HCT116 (cell line): ENCODE results near the gene SGPP2. TPM values are rescaled to one million over a fixed set of nuclear protein-coding genes. Genes with fewer than 3 reads are reported as not detected.

Experiments used
- ATAC-seq: fragments of 200-7000 bp; cut with Tn5 transposase; 2 replicates; pipeline ENCODE4 v1.9.1; 2020; ENCODE audit warnings: mild to moderate bottlenecking, moderate library complexity
- BruUV-seq: library from RNA; stranded (reverse); fragments of 400-500 nt; replicated peaks from 2 replicates; lab custom pipeline; 2021; lab: Mats Ljungman, UMichigan
- CTCF ChIA-PET: fragments of 300-600 bp; sonication (Branson Sonifier 250); formaldehyde crosslinking; loops from one replicate; lab custom pipeline; 2021; ENCODE audit warnings: antibody characterized with exemption; lab: Charles Lee
- POLR2A ChIA-PET: fragments of 300-600, 350-600 bp; sonication (Branson Sonifier 250); formaldehyde crosslinking; loops from one replicate; lab custom pipeline; 2021; ENCODE audit warnings: antibody characterized with exemption; lab: Charles Lee
- RAD21 ChIA-PET, 2 experiments: fragments of 300-600 bp; sonication (Branson Sonifier 250); formaldehyde crosslinking; loops; one replicate each; lab custom pipeline; 2023; ENCODE audit warnings: low total read pairs in 2 of 2; ENCODE audit not compliant: uncharacterized antibody in 2 of 2, unreplicated experiment in 2 of 2, low non-redundant PET in 1 of 2; lab: Charles Lee
- DNase-seq: peaks from one replicate; pipeline ENCODE4 v3.0.0-alpha.2; 2010; ENCODE audit warnings: low read depth, low spot score
- H2AFZ ChIP-seq: fragments of 200-600 bp; shearing (Covaris generic), sonication (generic); 2 replicates; pipeline ENCODE4 v1.6.1; 2017; ENCODE audit warnings: low read depth, mixed run types, mixed read lengths, antibody characterized with exemption, low read length; ENCODE audit not compliant: poor library complexity, severe bottlenecking
- H3K27ac ChIP-seq: 2 replicates; pipeline ENCODE4 v1.5.1; 2012; ENCODE audit warnings: low read depth, low read length
- H3K27me3 ChIP-seq: fragments of 200-600 bp; sonication (generic); 2 replicates; pipeline ENCODE4 v1.6.1; 2016; ENCODE audit warnings: mixed run types, low read length, mixed read lengths; ENCODE audit not compliant: insufficient read depth
- H3K36me3 ChIP-seq, 2 experiments: fragments of 200-500 bp in 1 of 2; fragments of 200-600 bp in 1 of 2; sonication (Bioruptor generic) in 1 of 2; sonication (generic) in 1 of 2; 2 replicates each; pipeline versions ENCODE4 v1.5.1 to v1.6.1; 2014 to 2016; ENCODE audit warnings: low read length in 2 of 2, inconsistent platforms in 1 of 2, mixed read lengths in 1 of 2, mixed run types in 1 of 2; ENCODE audit not compliant: insufficient read depth in 2 of 2, control insufficient read depth in 1 of 2
- H3K4me1 ChIP-seq, 2 experiments: fragments of 200-600 bp in 1 of 2; sonication (generic) in 1 of 2; 2 replicates each; pipeline versions ENCODE4 v1.5.1 to v1.6.1; 2012 to 2017; ENCODE audit warnings: low read length in 2 of 2, inconsistent platforms in 1 of 2, mild to moderate bottlenecking in 1 of 2, mixed read lengths in 1 of 2, mixed run types in 1 of 2, moderate library complexity in 1 of 2; ENCODE audit not compliant: insufficient read depth in 2 of 2, control insufficient read depth in 1 of 2
- H3K4me2 ChIP-seq: fragments of 200-600 bp; sonication (generic); 2 replicates; pipeline ENCODE4 v1.6.1; 2017; ENCODE audit warnings: mixed run types, low read length, mixed read lengths
- H3K4me3 ChIP-seq, 2 experiments: fragments of 200-600 bp in 1 of 2; sonication (generic) in 1 of 2; replicated peaks in 1 of 2; 2 replicates each; pipeline ENCODE4 v1.5.1; 2011 to 2016; ENCODE audit warnings: low read length in 2 of 2, control low read depth in 1 of 2, low read depth in 1 of 2, mild to moderate bottlenecking in 1 of 2, mixed read lengths in 1 of 2, mixed run types in 1 of 2
- H3K79me2 ChIP-seq: fragments of 200-600 bp; sonication (generic); 2 replicates; pipeline ENCODE4 v1.6.1; 2017; ENCODE audit warnings: mild to moderate bottlenecking, mixed run types, low read length, moderate library complexity, mixed read lengths; ENCODE audit not compliant: insufficient read depth
- H3K9ac ChIP-seq: fragments of 200-600 bp; sonication (generic); 2 replicates; pipeline ENCODE4 v1.6.1; 2016; ENCODE audit warnings: low read length, mixed read lengths
- H3K9me2 ChIP-seq: fragments of 200-600 bp; sonication (generic), shearing (Covaris generic); 2 replicates; pipeline ENCODE4 v1.6.1; 2017; ENCODE audit warnings: mixed run types, mild to moderate bottlenecking, moderate library complexity; ENCODE audit not compliant: insufficient read depth
- H3K9me3 ChIP-seq, 2 experiments: fragments of 200-500 bp in 1 of 2; fragments of 200-600 bp in 1 of 2; sonication (Bioruptor generic) in 1 of 2; sonication (generic) in 1 of 2; 2 replicates each; pipeline ENCODE4 v1.6.1; 2014 to 2017; ENCODE audit warnings: low read length in 2 of 2, mixed read lengths in 2 of 2, inconsistent platforms in 1 of 2, low read depth in 1 of 2, mild to moderate bottlenecking in 1 of 2, mixed run types in 1 of 2, moderate library complexity in 1 of 2; ENCODE audit not compliant: control insufficient read depth in 1 of 2, insufficient read depth in 1 of 2
- H4K20me1 ChIP-seq: fragments of 200-600 bp; sonication (generic), shearing (Covaris generic); 2 replicates; pipeline ENCODE4 v1.6.1; 2017; ENCODE audit warnings: mixed run types, mild to moderate bottlenecking, moderate library complexity; ENCODE audit not compliant: insufficient read depth
- CBX3 ChIP-seq: IDR thresholded peaks from 2 replicates; pipeline ENCODE4 v1.6.1; 2012; ENCODE audit warnings: low read depth
- CEBPB ChIP-seq: IDR thresholded peaks from 2 replicates; pipeline ENCODE4 v1.6.1; 2012; ENCODE audit warnings: low read depth
- EGR1 ChIP-seq: IDR thresholded peaks from 2 replicates; pipeline ENCODE4 v1.6.1; 2012; ENCODE audit warnings: low read depth
- ELF1 ChIP-seq: IDR thresholded peaks from 2 replicates; pipeline ENCODE4 v1.6.1; 2012; ENCODE audit warnings: low read depth, borderline replicate concordance
- EZH2 ChIP-seq: fragments of 200-600 bp; sonication (generic); IDR thresholded peaks from 2 replicates; pipeline ENCODE4 v1.6.1; 2017; ENCODE audit warnings: antibody characterized with exemption, mixed run types
- JUND ChIP-seq: IDR thresholded peaks from 2 replicates; pipeline ENCODE4 v1.6.1; 2012
- POLR2A ChIP-seq: IDR thresholded peaks from 2 replicates; pipeline ENCODE4 v1.7.0; 2011; ENCODE audit warnings: borderline replicate concordance; ENCODE audit not compliant: insufficient read depth, insufficient read length; ENCODE audit errors: extremely low read depth
- POLR2AphosphoS5 ChIP-seq: IDR thresholded peaks from 2 replicates; pipeline ENCODE4 v1.6.1; 2011; ENCODE audit warnings: mild to moderate bottlenecking, low read depth, low read length, moderate library complexity
- RAD21 ChIP-seq: IDR thresholded peaks from 2 replicates; pipeline ENCODE4 v1.6.1; 2012; ENCODE audit warnings: low read depth, mild to moderate bottlenecking
- SIN3A ChIP-seq: IDR thresholded peaks from 2 replicates; pipeline ENCODE4 v1.6.1; 2012; ENCODE audit warnings: low read depth
- SRF ChIP-seq: IDR thresholded peaks from 2 replicates; pipeline ENCODE4 v1.6.1; 2012; ENCODE audit warnings: low read depth
- TCF7L2 ChIP-seq: IDR thresholded peaks from 2 replicates; pipeline ENCODE4 v1.7.0; 2011; ENCODE audit warnings: borderline replicate concordance, inconsistent platforms; ENCODE audit not compliant: insufficient read depth, insufficient read length; ENCODE audit errors: extremely low read depth
- YY1 ChIP-seq: IDR thresholded peaks from 2 replicates; pipeline ENCODE4 v1.6.1; 2011; ENCODE audit warnings: low read length, low read depth, moderate library complexity, mild to moderate bottlenecking; ENCODE audit not compliant: insufficient replicate concordance; ENCODE audit errors: extremely low read depth
- ZFX ChIP-seq: fragments of 450-650 bp; IDR thresholded peaks from 2 replicates; pipeline ENCODE4 v1.6.1; 2017
- ZNF274 ChIP-seq: fragments of 200-500 bp; sonication (Bioruptor generic); IDR thresholded peaks from 2 replicates; pipeline ENCODE4 v1.6.1; 2014; ENCODE audit warnings: mild to moderate bottlenecking, low read depth, low read length, inconsistent platforms
- intact Hi-C: fragments of 100-400 bp; cut with micrococcal nuclease; formaldehyde crosslinking; loops from 2 replicates; pipeline ENCODE4 v1.10.0; 2022
- total RNA-seq: library from RNA; stranded (reverse); gene quantifications from one replicate; pipeline ENCODE4 v1.2.1, GENCODE V29; 2021; ENCODE audit not compliant: unreplicated experiment
- TF ChIP-seq, protein P1 (sequence below): IDR thresholded peaks from 2 replicates; pipeline ENCODE4 v1.6.1; 2011; ENCODE audit warnings: mild to moderate bottlenecking, low read length, moderate library complexity; ENCODE audit not compliant: insufficient replicate concordance; ENCODE audit errors: extremely low read depth
- TF ChIP-seq, protein P2 (sequence below): IDR thresholded peaks from 2 replicates; pipeline ENCODE4 v1.6.1; 2012
- TF ChIP-seq, protein P3 (sequence below), 3 experiments: fragments of 200-600 bp in 1 of 3; sonication (generic) in 1 of 3; IDR thresholded peaks in 2 of 3; conservative IDR thresholded peaks in 1 of 3; 2 replicates each; pipeline ENCODE4 v1.5.1; 2012 to 2017; ENCODE audit warnings: low read depth in 2 of 3, low read length in 2 of 3, antibody characterized with exemption in 1 of 3, borderline replicate concordance in 1 of 3, control low read depth in 1 of 3, mild to moderate bottlenecking in 1 of 3, mixed read lengths in 1 of 3, mixed run types in 1 of 3, moderate library complexity in 1 of 3; ENCODE audit not compliant: insufficient read depth in 1 of 3
- TF ChIP-seq, protein P4 (sequence below): IDR thresholded peaks from 2 replicates; pipeline ENCODE4 v1.6.1; 2012
- TF ChIP-seq, protein P5 (sequence below): IDR thresholded peaks from 2 replicates; pipeline ENCODE4 v1.6.1; 2012; ENCODE audit warnings: low read depth

Gene SGPP2
- total RNA-seq, 1 experiment from 2014 or later, result 1.6 TPM

DNA sequence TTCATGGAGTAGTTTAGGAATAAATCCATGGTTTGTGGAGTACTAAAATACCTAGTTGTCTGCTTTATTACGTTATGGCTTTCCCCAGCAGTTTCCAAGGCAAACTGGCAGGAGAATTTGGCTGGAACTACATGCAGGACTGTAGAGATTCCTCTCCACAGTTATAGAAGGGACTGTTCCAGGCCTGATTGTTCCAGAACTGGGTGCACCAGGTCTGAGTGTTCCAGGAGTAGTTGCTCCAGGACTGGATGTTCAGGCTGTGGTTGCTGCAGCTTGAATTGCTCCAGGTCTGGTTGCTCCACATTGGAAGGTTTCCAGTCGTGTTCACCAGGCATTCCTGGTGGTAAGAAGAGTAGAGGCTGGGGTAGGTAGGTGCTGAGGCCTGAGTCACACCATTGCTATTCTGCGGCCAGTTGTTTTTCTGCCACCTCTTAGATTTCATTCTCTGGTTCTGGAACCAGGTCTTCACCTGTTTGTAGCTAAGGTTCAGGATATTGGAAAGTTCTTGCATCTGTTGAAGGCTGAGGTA lies 28.1 kb downstream of the SGPP2 start:
- no peaks in the 10 kb centered on the region for H4K20me1 ChIP-seq
- no TSS peak for BruUV-seq
- H3K27ac ChIP-seq, result no peak overlapping the region
- H3K36me3 ChIP-seq, result no peaks in the 10 kb centered on the region
- H3K4me2 ChIP-seq, result no peak overlapping the region
- CTCF ChIA-PET, result no interaction called here
- intact Hi-C loops, result no loop called here
- POLR2A ChIA-PET, result no interaction called here
- ATAC-seq (no peak), DNase-seq (no peak)
- H2AFZ ChIP-seq, result no peak overlapping the region
- no peaks in the 10 kb centered on the region for H3K9me2 ChIP-seq
- H3K9me3 ChIP-seq, result no peaks in the 10 kb centered on the region
- no peak for TF ChIP-seq RAD21
- TF ChIP-seq, protein P1, sequence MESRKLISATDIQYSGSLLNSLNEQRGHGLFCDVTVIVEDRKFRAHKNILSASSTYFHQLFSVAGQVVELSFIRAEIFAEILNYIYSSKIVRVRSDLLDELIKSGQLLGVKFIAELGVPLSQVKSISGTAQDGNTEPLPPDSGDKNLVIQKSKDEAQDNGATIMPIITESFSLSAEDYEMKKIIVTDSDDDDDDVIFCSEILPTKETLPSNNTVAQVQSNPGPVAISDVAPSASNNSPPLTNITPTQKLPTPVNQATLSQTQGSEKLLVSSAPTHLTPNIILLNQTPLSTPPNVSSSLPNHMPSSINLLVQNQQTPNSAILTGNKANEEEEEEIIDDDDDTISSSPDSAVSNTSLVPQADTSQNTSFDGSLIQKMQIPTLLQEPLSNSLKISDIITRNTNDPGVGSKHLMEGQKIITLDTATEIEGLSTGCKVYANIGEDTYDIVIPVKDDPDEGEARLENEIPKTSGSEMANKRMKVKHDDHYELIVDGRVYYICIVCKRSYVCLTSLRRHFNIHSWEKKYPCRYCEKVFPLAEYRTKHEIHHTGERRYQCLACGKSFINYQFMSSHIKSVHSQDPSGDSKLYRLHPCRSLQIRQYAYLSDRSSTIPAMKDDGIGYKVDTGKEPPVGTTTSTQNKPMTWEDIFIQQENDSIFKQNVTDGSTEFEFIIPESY, result no peak
- TF ChIP-seq, protein P2, sequence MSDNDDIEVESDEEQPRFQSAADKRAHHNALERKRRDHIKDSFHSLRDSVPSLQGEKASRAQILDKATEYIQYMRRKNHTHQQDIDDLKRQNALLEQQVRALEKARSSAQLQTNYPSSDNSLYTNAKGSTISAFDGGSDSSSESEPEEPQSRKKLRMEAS, result no peak
- no peak for TF ChIP-seq YY1
- TF ChIP-seq ELF1, result no peak
- TF ChIP-seq, protein P3, sequence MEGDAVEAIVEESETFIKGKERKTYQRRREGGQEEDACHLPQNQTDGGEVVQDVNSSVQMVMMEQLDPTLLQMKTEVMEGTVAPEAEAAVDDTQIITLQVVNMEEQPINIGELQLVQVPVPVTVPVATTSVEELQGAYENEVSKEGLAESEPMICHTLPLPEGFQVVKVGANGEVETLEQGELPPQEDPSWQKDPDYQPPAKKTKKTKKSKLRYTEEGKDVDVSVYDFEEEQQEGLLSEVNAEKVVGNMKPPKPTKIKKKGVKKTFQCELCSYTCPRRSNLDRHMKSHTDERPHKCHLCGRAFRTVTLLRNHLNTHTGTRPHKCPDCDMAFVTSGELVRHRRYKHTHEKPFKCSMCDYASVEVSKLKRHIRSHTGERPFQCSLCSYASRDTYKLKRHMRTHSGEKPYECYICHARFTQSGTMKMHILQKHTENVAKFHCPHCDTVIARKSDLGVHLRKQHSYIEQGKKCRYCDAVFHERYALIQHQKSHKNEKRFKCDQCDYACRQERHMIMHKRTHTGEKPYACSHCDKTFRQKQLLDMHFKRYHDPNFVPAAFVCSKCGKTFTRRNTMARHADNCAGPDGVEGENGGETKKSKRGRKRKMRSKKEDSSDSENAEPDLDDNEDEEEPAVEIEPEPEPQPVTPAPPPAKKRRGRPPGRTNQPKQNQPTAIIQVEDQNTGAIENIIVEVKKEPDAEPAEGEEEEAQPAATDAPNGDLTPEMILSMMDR (IDR thresholded peaks at IDR 0.05 in 2 of 3, conservative IDR thresholded peaks at IDR 0.05 in 1 of 3; ENCODE audit: borderline replicate concordance in 1 of 3, insufficient read depth in 1 of 3, low read depth in 2 of 3, low read length in 2 of 3), result no peak
- TF ChIP-seq CEBPB, result no peak
- TF ChIP-seq CBX3, result no peak
- TF ChIP-seq SRF, result no peak
- TF ChIP-seq POLR2A, result no peak
- TF ChIP-seq ZFX, result no peak
- TF ChIP-seq TCF7L2, result no peak
- TF ChIP-seq JUND, result no peak
- no peak for TF ChIP-seq EGR1
- TF ChIP-seq ZNF274, result no peak
- TF ChIP-seq, protein P4, sequence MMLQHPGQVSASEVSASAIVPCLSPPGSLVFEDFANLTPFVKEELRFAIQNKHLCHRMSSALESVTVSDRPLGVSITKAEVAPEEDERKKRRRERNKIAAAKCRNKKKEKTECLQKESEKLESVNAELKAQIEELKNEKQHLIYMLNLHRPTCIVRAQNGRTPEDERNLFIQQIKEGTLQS, result no peak
- no peak for TF ChIP-seq SIN3A
- TF ChIP-seq EZH2, result no peak
- TF ChIP-seq, protein P5, sequence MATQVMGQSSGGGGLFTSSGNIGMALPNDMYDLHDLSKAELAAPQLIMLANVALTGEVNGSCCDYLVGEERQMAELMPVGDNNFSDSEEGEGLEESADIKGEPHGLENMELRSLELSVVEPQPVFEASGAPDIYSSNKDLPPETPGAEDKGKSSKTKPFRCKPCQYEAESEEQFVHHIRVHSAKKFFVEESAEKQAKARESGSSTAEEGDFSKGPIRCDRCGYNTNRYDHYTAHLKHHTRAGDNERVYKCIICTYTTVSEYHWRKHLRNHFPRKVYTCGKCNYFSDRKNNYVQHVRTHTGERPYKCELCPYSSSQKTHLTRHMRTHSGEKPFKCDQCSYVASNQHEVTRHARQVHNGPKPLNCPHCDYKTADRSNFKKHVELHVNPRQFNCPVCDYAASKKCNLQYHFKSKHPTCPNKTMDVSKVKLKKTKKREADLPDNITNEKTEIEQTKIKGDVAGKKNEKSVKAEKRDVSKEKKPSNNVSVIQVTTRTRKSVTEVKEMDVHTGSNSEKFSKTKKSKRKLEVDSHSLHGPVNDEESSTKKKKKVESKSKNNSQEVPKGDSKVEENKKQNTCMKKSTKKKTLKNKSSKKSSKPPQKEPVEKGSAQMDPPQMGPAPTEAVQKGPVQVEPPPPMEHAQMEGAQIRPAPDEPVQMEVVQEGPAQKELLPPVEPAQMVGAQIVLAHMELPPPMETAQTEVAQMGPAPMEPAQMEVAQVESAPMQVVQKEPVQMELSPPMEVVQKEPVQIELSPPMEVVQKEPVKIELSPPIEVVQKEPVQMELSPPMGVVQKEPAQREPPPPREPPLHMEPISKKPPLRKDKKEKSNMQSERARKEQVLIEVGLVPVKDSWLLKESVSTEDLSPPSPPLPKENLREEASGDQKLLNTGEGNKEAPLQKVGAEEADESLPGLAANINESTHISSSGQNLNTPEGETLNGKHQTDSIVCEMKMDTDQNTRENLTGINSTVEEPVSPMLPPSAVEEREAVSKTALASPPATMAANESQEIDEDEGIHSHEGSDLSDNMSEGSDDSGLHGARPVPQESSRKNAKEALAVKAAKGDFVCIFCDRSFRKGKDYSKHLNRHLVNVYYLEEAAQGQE, result no peak
- no peak for TF ChIP-seq POLR2AphosphoS5
- H3K9ac ChIP-seq, result no peak overlapping the region
- RAD21 ChIA-PET, result no interaction called here
- H3K4me3 ChIP-seq, result no peak overlapping the region
- peaks cover 14% of the 10 kb centered on the region; the same call in 1 of the 2 replicates for H3K27me3 ChIP-seq
- H3K79me2 ChIP-seq, result no peaks in the 10 kb centered on the region
- no peaks in the 10 kb centered on the region for H3K4me1 ChIP-seq
